Measurements from ENCODE around the gene C3orf70.

C3orf70 gene, protein sequence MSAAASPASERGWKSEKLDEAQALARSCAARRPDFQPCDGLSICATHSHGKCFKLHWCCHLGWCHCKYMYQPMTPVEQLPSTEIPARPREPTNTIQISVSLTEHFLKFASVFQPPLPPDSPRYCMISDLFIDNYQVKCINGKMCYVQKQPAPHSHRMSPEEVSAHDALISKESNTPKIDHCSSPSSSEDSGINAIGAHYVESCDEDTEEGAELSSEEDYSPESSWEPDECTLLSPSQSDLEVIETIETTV
- long read RNA-seq: 0 reads

DNA sequence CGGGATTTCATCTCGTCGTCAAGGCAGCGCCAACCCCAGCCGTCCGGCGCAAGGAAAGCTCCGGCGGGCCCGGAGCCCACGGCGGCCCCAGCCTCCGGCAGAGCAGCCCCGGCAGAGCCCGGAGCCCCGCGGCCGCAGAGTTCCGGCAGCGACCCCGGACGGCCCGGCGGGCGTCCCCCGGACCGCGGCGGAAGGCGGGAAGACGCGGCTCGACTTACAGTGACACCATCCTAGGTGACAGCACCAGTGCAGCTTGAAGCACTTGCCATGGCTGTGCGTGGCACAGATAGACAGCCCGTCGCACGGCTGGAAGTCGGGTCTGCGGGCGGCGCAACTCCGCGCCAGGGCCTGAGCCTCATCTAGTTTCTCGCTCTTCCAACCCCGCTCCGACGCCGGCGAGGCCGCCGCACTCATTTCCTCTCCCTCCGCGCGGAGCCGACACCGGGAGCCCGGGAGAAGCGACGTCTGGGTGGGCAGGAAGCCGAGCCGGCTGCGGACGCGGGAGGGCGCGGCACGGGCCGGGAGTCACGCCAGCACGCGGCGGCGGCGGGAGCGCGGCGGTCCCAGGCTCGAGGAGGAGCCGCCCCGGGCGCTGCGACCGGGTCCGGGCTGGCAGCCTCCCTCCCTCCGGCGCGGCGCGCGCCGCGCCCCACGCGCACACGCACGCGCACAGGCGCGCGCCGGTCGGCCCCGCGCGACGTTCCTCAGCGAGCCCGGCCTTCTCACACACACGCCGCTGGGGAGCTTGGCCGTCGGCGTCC, at the start of gene C3orf70:
Gene C3orf70, minus strand, starts transcription at position 651 of the 761 bp plus-strand sequence. Its CDS starts 237 bp downstream, at position 414.
- H3K4me3 ChIP-seq (replicated peaks; ENCODE audit: insufficient read depth, low read length): peak within 1 kb of the TSS; percentile 43
- H3K27me3 ChIP-seq (ENCODE audit: insufficient read depth, poor library complexity, severe bottlenecking): peaks cover 39% of the 10 kb centered on the region
- TF ChIP-seq SPI1 (IDR thresholded peaks at IDR 0.05; ENCODE audit: borderline replicate concordance, low read depth) (no peak), GABPA (IDR thresholded peaks at IDR 0.05; ENCODE audit: low read depth) (no peak), POLR2AphosphoS5 (IDR thresholded peaks at IDR 0.05; ENCODE audit: low read depth) (no peak)
- TF ChIP-seq, protein P1, sequence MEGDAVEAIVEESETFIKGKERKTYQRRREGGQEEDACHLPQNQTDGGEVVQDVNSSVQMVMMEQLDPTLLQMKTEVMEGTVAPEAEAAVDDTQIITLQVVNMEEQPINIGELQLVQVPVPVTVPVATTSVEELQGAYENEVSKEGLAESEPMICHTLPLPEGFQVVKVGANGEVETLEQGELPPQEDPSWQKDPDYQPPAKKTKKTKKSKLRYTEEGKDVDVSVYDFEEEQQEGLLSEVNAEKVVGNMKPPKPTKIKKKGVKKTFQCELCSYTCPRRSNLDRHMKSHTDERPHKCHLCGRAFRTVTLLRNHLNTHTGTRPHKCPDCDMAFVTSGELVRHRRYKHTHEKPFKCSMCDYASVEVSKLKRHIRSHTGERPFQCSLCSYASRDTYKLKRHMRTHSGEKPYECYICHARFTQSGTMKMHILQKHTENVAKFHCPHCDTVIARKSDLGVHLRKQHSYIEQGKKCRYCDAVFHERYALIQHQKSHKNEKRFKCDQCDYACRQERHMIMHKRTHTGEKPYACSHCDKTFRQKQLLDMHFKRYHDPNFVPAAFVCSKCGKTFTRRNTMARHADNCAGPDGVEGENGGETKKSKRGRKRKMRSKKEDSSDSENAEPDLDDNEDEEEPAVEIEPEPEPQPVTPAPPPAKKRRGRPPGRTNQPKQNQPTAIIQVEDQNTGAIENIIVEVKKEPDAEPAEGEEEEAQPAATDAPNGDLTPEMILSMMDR (IDR thresholded peaks at IDR 0.05; ENCODE audit: insufficient read depth, low read length): no peak
- TF ChIP-seq, protein P2, sequence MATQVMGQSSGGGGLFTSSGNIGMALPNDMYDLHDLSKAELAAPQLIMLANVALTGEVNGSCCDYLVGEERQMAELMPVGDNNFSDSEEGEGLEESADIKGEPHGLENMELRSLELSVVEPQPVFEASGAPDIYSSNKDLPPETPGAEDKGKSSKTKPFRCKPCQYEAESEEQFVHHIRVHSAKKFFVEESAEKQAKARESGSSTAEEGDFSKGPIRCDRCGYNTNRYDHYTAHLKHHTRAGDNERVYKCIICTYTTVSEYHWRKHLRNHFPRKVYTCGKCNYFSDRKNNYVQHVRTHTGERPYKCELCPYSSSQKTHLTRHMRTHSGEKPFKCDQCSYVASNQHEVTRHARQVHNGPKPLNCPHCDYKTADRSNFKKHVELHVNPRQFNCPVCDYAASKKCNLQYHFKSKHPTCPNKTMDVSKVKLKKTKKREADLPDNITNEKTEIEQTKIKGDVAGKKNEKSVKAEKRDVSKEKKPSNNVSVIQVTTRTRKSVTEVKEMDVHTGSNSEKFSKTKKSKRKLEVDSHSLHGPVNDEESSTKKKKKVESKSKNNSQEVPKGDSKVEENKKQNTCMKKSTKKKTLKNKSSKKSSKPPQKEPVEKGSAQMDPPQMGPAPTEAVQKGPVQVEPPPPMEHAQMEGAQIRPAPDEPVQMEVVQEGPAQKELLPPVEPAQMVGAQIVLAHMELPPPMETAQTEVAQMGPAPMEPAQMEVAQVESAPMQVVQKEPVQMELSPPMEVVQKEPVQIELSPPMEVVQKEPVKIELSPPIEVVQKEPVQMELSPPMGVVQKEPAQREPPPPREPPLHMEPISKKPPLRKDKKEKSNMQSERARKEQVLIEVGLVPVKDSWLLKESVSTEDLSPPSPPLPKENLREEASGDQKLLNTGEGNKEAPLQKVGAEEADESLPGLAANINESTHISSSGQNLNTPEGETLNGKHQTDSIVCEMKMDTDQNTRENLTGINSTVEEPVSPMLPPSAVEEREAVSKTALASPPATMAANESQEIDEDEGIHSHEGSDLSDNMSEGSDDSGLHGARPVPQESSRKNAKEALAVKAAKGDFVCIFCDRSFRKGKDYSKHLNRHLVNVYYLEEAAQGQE (IDR thresholded peaks at IDR 0.05; ENCODE audit: insufficient replicate concordance, low read depth): no peak
- no peak within 1 kb of the TSS for H3K27ac ChIP-seq (replicated peaks)
- peak; percentile 21 to 32 for DNase-seq (ENCODE audit: low read depth in 1 of 2, low spot score in 1 of 2)

DNA sequence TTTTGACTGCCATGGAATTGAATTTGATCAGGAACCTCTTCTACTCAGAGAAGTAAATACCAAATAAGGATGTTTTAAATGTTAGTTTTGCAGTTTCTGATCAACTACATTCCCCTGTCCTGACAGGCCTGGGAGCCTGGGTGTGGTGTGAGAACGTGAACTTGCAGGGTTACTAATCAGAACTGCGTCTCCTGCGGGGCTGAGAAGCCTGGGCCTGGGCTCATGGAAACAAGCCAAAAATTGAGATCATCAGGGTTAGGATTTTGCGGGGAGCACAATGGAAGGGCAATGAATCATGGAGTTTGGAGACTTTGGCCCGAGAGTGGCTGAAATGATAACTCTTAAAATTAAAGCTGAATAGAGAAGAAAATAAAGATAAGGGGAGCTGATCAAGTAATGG, 47.8 kb upstream of the C3orf70 start:
- no peaks in the 10 kb centered on the region for H3K27me3 ChIP-seq (ENCODE audit: insufficient read depth, poor library complexity, severe bottlenecking)
- H3K4me3 ChIP-seq (replicated peaks; ENCODE audit: insufficient read depth, low read length): no peak overlapping the region
- H3K27ac ChIP-seq (replicated peaks): no peak overlapping the region
- TF ChIP-seq SPI1 (IDR thresholded peaks at IDR 0.05; ENCODE audit: borderline replicate concordance, low read depth) (no peak), POLR2AphosphoS5 (IDR thresholded peaks at IDR 0.05; ENCODE audit: low read depth) (no peak), GABPA (IDR thresholded peaks at IDR 0.05; ENCODE audit: low read depth) (no peak)
- TF ChIP-seq, protein P1 (IDR thresholded peaks at IDR 0.05; ENCODE audit: insufficient read depth, low read length): no peak
- TF ChIP-seq, protein P2 (IDR thresholded peaks at IDR 0.05; ENCODE audit: insufficient replicate concordance, low read depth): no peak
- no peak for DNase-seq (ENCODE audit: low read depth in 1 of 2, low spot score in 1 of 2)

DNA sequence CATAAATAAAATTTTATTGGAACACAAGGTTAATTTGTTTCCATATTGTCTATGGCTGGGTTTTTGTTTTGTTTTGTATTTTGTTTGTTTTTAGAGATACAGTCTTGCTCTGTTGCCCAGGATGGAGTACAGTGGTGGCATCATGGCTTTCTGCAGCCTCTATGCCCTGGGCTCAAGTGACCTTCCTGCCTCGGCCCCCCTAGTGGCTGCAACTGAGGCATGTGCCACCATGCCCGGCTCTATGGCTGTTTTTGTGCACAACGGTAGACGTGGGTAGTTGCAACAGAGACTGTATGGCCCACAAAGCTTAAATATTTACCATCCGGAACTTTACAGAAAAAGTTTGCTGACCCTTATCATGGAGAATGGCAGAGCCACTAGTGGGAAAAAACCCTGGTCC, 46.8 kb upstream of the C3orf70 start:
- Histone ChIP-seq H3K4me3 (replicated peaks; ENCODE audit: insufficient read depth, low read length) (no peak overlapping the region), H3K27me3 (ENCODE audit: insufficient read depth, poor library complexity, severe bottlenecking) (no peaks in the 10 kb centered on the region), H3K27ac (replicated peaks) (no peak overlapping the region)
- TF ChIP-seq SPI1 (IDR thresholded peaks at IDR 0.05; ENCODE audit: borderline replicate concordance, low read depth): no peak
- TF ChIP-seq, protein P2 (IDR thresholded peaks at IDR 0.05; ENCODE audit: insufficient replicate concordance, low read depth): no peak
- no peak for TF ChIP-seq GABPA (IDR thresholded peaks at IDR 0.05; ENCODE audit: low read depth)
- no peak for DNase-seq (ENCODE audit: low read depth in 1 of 2, low spot score in 1 of 2)
